GM19099 (cell line): ENCODE data around the gene SLC43A1.
A peak's percentile ranks its signal among the peaks of the same experiment; 100 is the strongest.

Experiments used
- POLR2A ChIP-seq: IDR thresholded peaks from 3 replicates; pipeline ENCODE4 v1.6.1; 2011; ENCODE audit warnings: low read depth; ENCODE audit not compliant: insufficient read length; ENCODE audit errors: extremely low read depth

SLC43A1 gene

GRCh38 chr11:57480409-57481137, 34.9 kb downstream of the SLC43A1 start:
- TF ChIP-seq POLR2A: no peak

GRCh38 chr11:57479911-57480310, 35.6 kb downstream of the SLC43A1 start:
- no peak for TF ChIP-seq POLR2A

DNA sequence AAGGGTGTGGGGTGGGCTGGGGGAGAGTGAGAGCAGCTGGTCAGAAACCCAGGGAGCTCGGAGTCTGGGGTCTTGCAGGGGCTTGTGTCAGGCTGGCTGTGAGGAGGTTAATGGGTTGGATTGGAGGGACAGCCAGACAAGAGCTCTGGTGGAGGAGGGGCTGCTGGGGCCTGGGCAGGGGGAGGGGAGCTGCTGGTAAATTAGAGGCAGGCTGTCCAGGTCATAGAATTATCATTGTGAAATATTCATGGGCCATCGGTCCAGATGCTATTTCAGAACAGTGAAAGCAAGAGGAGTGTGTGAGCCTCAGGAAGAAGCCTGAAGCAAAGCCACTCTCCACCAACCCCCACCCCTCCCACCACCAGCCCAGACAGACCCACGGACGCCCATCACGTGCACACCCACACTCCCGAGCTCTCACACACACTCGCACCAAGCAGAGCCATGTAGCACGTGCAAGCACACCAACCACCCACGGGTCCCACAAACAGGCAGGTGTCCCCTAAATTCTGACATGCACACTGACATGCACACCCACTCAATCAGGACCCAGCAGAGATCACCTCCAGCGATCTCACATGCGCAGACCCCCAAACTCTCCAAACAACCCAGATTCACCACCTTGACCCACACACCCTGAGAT, 36.4 kb downstream of the SLC43A1 start:
- TF ChIP-seq POLR2A: no peak

- TF ChIP-seq POLR2A: no peak
Measured at GRCh38 chr11:57477507-57478189, 37.9 kb downstream of the SLC43A1 start.

GRCh38 chr11:57476757-57477506, 38.6 kb downstream of the SLC43A1 start:
- peak; percentile 34 for TF ChIP-seq POLR2A

- TF ChIP-seq POLR2A: peak; percentile 43
Measured at GRCh38 chr11:57476047-57476756, 39.3 kb downstream of the SLC43A1 start.

GRCh38 chr11:57475671-57476046, 39.8 kb downstream of the SLC43A1 start:
- no peak for TF ChIP-seq POLR2A

DNA sequence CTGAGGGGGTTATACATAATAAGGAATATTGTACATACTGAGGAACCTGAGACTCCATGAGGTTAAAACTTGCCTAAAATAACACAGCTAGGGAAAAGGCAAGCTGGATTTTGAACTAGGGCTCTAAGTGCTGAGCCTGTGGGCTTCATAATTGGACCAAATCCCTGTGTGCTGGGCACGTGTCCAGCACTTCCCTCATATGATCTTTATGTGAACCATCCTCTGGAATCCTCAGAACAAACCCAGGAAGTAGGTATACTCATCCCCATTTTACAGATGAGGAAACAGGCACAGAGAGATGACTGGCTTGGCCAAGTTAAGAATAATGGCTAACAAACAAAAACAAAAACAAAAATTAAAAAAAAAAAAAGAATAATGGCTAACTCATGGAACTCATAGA, 40.3 kb downstream of the SLC43A1 start:
- no peak for TF ChIP-seq POLR2A

DNA sequence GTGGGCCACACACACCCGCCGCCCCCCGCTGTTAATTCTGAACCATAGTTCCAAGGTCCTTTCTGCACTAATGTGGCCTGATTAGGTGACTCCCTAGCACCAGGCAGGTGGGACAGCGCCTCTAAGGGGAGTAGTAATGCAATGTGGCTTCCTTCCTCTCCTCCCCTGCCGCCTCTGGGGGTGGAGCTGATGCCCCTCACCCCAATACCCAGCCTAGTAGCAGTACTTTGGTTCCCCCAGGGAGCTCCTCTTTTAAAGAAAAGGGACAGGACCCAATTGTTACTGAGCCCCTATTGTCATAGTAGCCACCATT, 40.7 kb downstream of the SLC43A1 start:
- no peak for TF ChIP-seq POLR2A

- TF ChIP-seq POLR2A: no peak
Measured at GRCh38 chr11:57474017-57474802, 41.3 kb downstream of the SLC43A1 start.

DNA sequence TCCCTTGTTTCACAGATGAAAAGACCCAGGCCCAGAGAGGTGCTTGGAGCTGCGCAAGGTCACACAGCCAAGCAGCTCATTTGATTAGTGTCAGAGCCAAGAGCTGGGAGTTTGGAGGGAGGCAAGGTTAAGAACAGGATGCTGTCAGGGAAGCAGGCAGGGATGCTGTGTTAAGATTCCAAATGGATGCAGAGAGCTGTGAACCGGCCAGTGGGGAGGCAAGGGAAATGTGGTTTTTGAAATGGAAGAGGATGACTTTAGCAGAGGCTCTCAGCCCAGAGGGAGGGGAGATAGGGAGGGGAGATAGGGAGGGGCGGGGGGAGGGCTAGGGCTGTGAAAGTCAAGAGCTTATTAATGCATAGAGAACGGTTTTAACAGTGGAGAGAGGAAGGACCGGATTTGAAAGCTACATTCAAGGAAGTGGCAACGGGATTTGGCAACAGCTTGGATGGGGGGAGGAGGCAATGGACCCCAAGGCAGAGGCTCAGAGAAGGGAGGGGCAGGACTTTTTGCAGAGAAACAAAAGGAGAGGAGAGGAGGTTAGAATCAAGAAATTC, 42.1 kb downstream of the SLC43A1 start:
- no peak for TF ChIP-seq POLR2A

DNA sequence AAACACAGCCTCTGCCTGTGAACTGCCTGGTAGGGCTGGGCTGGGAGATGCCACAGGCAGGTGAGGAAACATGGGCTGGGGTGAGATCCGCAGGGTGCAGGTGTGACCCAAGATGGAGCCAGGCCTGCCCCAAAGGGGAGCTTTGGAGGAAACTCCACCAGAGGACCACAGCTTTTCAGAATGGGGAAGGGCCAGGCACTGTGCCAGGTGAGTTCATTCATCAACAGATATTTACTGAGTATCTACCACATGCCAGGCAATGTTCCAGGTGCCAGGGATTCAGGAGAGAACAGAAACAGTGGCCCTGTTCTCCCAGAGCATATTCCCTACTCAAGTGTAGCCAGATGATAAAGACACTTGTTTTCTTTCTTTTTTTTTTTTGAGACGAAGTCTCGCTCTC, 44.0 kb downstream of the SLC43A1 start:
- TF ChIP-seq POLR2A: no peak

DNA sequence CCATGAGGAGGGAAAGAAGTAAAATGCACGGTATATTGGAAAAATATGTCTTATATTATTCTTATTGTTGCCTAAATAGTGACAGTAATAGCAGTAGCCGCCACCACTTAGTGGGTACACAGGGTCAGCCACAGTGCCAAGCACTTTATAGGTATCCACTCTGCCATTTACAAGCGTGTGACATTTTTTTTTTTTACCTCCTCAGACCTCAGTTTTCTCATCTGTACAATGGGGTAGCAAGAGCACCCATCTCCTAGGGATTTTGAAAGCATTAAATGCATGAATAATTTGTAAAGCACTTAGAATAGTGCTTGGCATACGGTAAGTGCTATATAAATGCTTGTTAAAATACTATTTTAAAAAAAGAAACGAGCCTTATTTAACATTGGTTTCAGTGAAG, 46.2 kb downstream of the SLC43A1 start:
- no peak for TF ChIP-seq POLR2A

- no peak for TF ChIP-seq POLR2A
Measured at GRCh38 chr11:57468276-57468675, 47.2 kb downstream of the SLC43A1 start.
